CD4-positive, alpha-beta memory T cell (primary cell): ENCODE results near the gene POU3F2. TPM values are rescaled to one million over a fixed set of nuclear protein-coding genes. Genes with fewer than 3 reads are reported as not detected.

ENCODE experiments used
- CTCF ChIA-PET: fragments of 350-600 bp; sonication (Branson Sonifier 250); formaldehyde crosslinking; loops from one replicate; lab custom pipeline; 2021; ENCODE audit warnings: inconsistent platforms; ENCODE audit not compliant: partially characterized antibody; lab: Charles Lee
- POLR2A ChIA-PET: fragments of 350-600 bp; sonication (Branson Sonifier 250); formaldehyde crosslinking; loops from one replicate; lab custom pipeline; 2021; ENCODE audit not compliant: partially characterized antibody; lab: Charles Lee
- DNase-seq, 5 donors: peaks; one replicate each; pipeline versions ENCODE4 v3.0.0 to v3.0.0-alpha.2; 2020 to 2022; ENCODE audit warnings: mixed read lengths in 1 of 5
- H3K27ac ChIP-seq: one replicate; pipeline ENCODE4 v1.7.0; 2013; ENCODE audit warnings: low read depth, low read length
- H3K27me3 ChIP-seq: 2 replicates; pipeline ENCODE4 v1.7.0; 2013; ENCODE audit warnings: mild to moderate bottlenecking, low read length, moderate library complexity; ENCODE audit not compliant: insufficient read depth
- H3K36me3 ChIP-seq: 2 replicates; pipeline ENCODE4 v1.7.0; 2013; ENCODE audit warnings: mild to moderate bottlenecking, low read length, moderate library complexity; ENCODE audit not compliant: insufficient read depth
- H3K4me1 ChIP-seq: 2 replicates; pipeline ENCODE4 v1.7.0; 2013; ENCODE audit warnings: mild to moderate bottlenecking, low read length, moderate library complexity; ENCODE audit not compliant: insufficient read depth
- H3K4me3 ChIP-seq, 2 donors: one replicate each; pipeline ENCODE4 v1.7.0; 2013; ENCODE audit warnings: low read length in 2 of 2, mild to moderate bottlenecking in 1 of 2
- H3K9me3 ChIP-seq, 2 donors: one replicate each; pipeline ENCODE4 v1.7.0; 2013; ENCODE audit warnings: low read length in 2 of 2, control low read depth in 1 of 2; ENCODE audit not compliant: control insufficient read depth in 1 of 2
- H3K27ac Mint-ChIP-seq, 7 donors: one replicate each; pipeline ENCODE4 v1.8.0; 2020 to 2021; ENCODE audit warnings: mixed read lengths in 7 of 7, mild to moderate bottlenecking in 6 of 7, inconsistent platforms in 3 of 7, moderate library complexity in 3 of 7
- H3K27me3 Mint-ChIP-seq, 2 donors: one replicate each; pipeline ENCODE4 v1.8.0; 2020 to 2021; ENCODE audit warnings: mixed read lengths in 2 of 2
- H3K36me3 Mint-ChIP-seq, 2 donors: one replicate each; pipeline ENCODE4 v1.8.0; 2020 to 2021; ENCODE audit warnings: mixed read lengths in 2 of 2, inconsistent platforms in 1 of 2, mild to moderate bottlenecking in 1 of 2
- H3K4me1 Mint-ChIP-seq, 4 donors: one replicate each; pipeline ENCODE4 v1.8.0; 2020 to 2021; ENCODE audit warnings: mixed read lengths in 4 of 4, mild to moderate bottlenecking in 1 of 4
- H3K4me3 Mint-ChIP-seq, 8 donors: one replicate each; pipeline ENCODE4 v1.8.0; 2020 to 2021; ENCODE audit warnings: mixed read lengths in 8 of 8, mild to moderate bottlenecking in 7 of 8, moderate library complexity in 6 of 8, inconsistent platforms in 3 of 8
- H3K9me3 Mint-ChIP-seq, 8 donors: one replicate each; pipeline ENCODE4 v1.8.0; 2020 to 2021; ENCODE audit warnings: mixed read lengths in 8 of 8, mild to moderate bottlenecking in 5 of 8, inconsistent platforms in 3 of 8, moderate library complexity in 1 of 8
- intact Hi-C: fragments of 100-400 bp; cut with micrococcal nuclease; formaldehyde crosslinking; loops from one replicate; pipeline ENCODE4 v1.15.1; 2023
- polyA plus RNA-seq, 2 donors: library from polyadenylated mRNA; unstranded; fragments of 300-500 nt; fragmentation: Illumina TruSeq; gene quantifications; one replicate each; pipeline ENCODE4 v1.2.3, GENCODE V29; 2021
- total RNA-seq, 2 experiments: library from RNA; stranded (reverse); gene quantifications; one replicate each; pipeline ENCODE4 v1.2.3, GENCODE V29; 2021

POU3F2 gene
- total RNA-seq, result not detected
- polyA plus RNA-seq, result not detected

- H3K27ac Mint-ChIP-seq, result peak within 1 kb of the TSS in 3 of 7 donors; percentile 35 to 85 (median 77)
- H3K4me1 ChIP-seq, result peaks cover 53% of the 10 kb centered on the region
- H3K27me3 ChIP-seq, result peaks cover 70% of the 10 kb centered on the region
- H3K4me3 Mint-ChIP-seq, result peak within 1 kb of the TSS; percentile 86 to 99 (median 90)
- H3K36me3 Mint-ChIP-seq, result peaks cover 3 to 10% of the 10 kb centered on the region in 2 donors
- H3K9me3 ChIP-seq, result no peaks in the 10 kb centered on the region
- ChIA-PET POLR2A (no interaction called here), CTCF (interaction anchor here (1.6 kb wide), 1 partner anchor 10 kb away, joined by 4 read pairs; no protein-coding TSS in a partner anchor)
- H3K9me3 Mint-ChIP-seq, result peaks cover 0 to 6% (median under 1%) of the 10 kb centered on the region in 8 donors
- no peaks in the 10 kb centered on the region for H3K36me3 ChIP-seq
- H3K4me1 Mint-ChIP-seq, result peaks cover 26 to 65% (median 42%) of the 10 kb centered on the region in 4 donors
- DNase-seq, result peak; percentile 43 to 71 (median 52)
- H3K4me3 ChIP-seq, result peak within 1 kb of the TSS; percentile 56 to 61
- no peak within 1 kb of the TSS for H3K27ac ChIP-seq
- H3K27me3 Mint-ChIP-seq, result peaks cover 56 to 64% of the 10 kb centered on the region in 2 donors
- intact Hi-C loops, result loop anchor here (5.0 to 10.0 kb wide), 3 partner anchors 113 to 1552 kb away; partner anchors contain the start of genes FBXL4 and MMS22L
Observed at GRCh38 chr6:98834060-98835031, at the start of gene POU3F2. Gene POU3F2, plus strand, starts transcription at chr6:98834574. Its CDS starts 300 bp downstream, at chr6:98834874.

GRCh38 chr6:98787435-98787834 lies 46.9 kb upstream of the POU3F2 start:
- H3K27me3 ChIP-seq, result peaks cover 5% of the 10 kb centered on the region
- H3K27ac ChIP-seq, result no peak overlapping the region
- H3K4me1 Mint-ChIP-seq, result no peaks in the 10 kb centered on the region
- H3K9me3 ChIP-seq, result no peaks in the 10 kb centered on the region
- peaks cover 0 to 5% (median 0%) of the 10 kb centered on the region in 8 donors for H3K9me3 Mint-ChIP-seq
- intact Hi-C loops, result no loop called here
- ChIA-PET POLR2A (no interaction called here), CTCF (interaction anchor here (0.5 kb wide), 1 partner anchor 427 kb away, joined by 3 read pairs; no protein-coding TSS in a partner anchor)
- peaks cover 21 to 23% of the 10 kb centered on the region in 2 donors for H3K27me3 Mint-ChIP-seq
- DNase-seq, result no peak
- no peaks in the 10 kb centered on the region for H3K4me1 ChIP-seq
- no peaks in the 10 kb centered on the region for H3K36me3 Mint-ChIP-seq
- H3K36me3 ChIP-seq, result no peaks in the 10 kb centered on the region
- no peak overlapping the region for H3K4me3 ChIP-seq
- no peak overlapping the region for H3K27ac Mint-ChIP-seq
- no peak overlapping the region for H3K4me3 Mint-ChIP-seq

- H3K27me3 ChIP-seq, result peaks cover 5% of the 10 kb centered on the region
- CTCF ChIA-PET, result no interaction called here
- no peak overlapping the region for H3K4me3 ChIP-seq
- no peaks in the 10 kb centered on the region for H3K9me3 ChIP-seq
- intact Hi-C loops, result no loop called here
- no peaks in the 10 kb centered on the region for H3K4me1 ChIP-seq
- Mint-ChIP-seq H3K27ac (no peak overlapping the region), H3K27me3 (peaks cover 19 to 22% of the 10 kb centered on the region in 2 donors), H3K9me3 (peaks cover 0 to 5% (median 0%) of the 10 kb centered on the region in 8 donors), H3K36me3 (no peaks in the 10 kb centered on the region), H3K4me1 (no peaks in the 10 kb centered on the region), H3K4me3 (no peak overlapping the region)
- no peaks in the 10 kb centered on the region for H3K36me3 ChIP-seq
- POLR2A ChIA-PET, result no interaction called here
- no peak for DNase-seq
- no peak overlapping the region for H3K27ac ChIP-seq
Observed at GRCh38 chr6:98787961-98788360, 46.4 kb upstream of the POU3F2 start.

GRCh38 chr6:98794307-98794842 lies 40.0 kb upstream of the POU3F2 start:
- no peak for DNase-seq
- H3K4me3 ChIP-seq, result no peak overlapping the region
- no peaks in the 10 kb centered on the region for H3K4me1 ChIP-seq
- intact Hi-C loops, result no loop called here
- Mint-ChIP-seq H3K4me1 (no peaks in the 10 kb centered on the region), H3K27me3 (peaks cover 14 to 28% of the 10 kb centered on the region in 2 donors), H3K36me3 (no peaks in the 10 kb centered on the region), H3K4me3 (no peak overlapping the region), H3K27ac (no peak overlapping the region), H3K9me3 (no peaks in the 10 kb centered on the region)
- no peaks in the 10 kb centered on the region for H3K27me3 ChIP-seq
- no peak overlapping the region for H3K27ac ChIP-seq
- no peaks in the 10 kb centered on the region for H3K9me3 ChIP-seq
- ChIA-PET CTCF (no interaction called here), POLR2A (no interaction called here)
- H3K36me3 ChIP-seq, result no peaks in the 10 kb centered on the region

GRCh38 chr6:98797217-98797994 lies 37.0 kb upstream of the POU3F2 start:
- ChIA-PET CTCF (no interaction called here), POLR2A (no interaction called here)
- H3K27ac ChIP-seq, result no peak overlapping the region
- H3K27me3 ChIP-seq, result no peaks in the 10 kb centered on the region
- Mint-ChIP-seq H3K27me3 (peaks cover 11 to 16% of the 10 kb centered on the region in 2 donors), H3K4me3 (no peak overlapping the region), H3K4me1 (no peaks in the 10 kb centered on the region), H3K9me3 (no peaks in the 10 kb centered on the region), H3K36me3 (no peaks in the 10 kb centered on the region), H3K27ac (no peak overlapping the region)
- no peaks in the 10 kb centered on the region for H3K9me3 ChIP-seq
- no peak for DNase-seq
- H3K4me3 ChIP-seq, result no peak overlapping the region
- intact Hi-C loops, result no loop called here
- no peaks in the 10 kb centered on the region for H3K4me1 ChIP-seq
- no peaks in the 10 kb centered on the region for H3K36me3 ChIP-seq

GRCh38 chr6:98800866-98801265 lies 33.5 kb upstream of the POU3F2 start:
- ChIA-PET POLR2A (no interaction called here), CTCF (no interaction called here)
- Histone ChIP-seq H3K27me3 (no peaks in the 10 kb centered on the region), H3K9me3 (no peaks in the 10 kb centered on the region), H3K36me3 (no peaks in the 10 kb centered on the region), H3K4me1 (no peaks in the 10 kb centered on the region), H3K27ac (no peak overlapping the region), H3K4me3 (no peak overlapping the region)
- no peak overlapping the region for H3K27ac Mint-ChIP-seq
- no peaks in the 10 kb centered on the region for H3K4me1 Mint-ChIP-seq
- DNase-seq, result no peak
- H3K27me3 Mint-ChIP-seq, result peaks cover 6 to 9% of the 10 kb centered on the region in 2 donors
- no peaks in the 10 kb centered on the region for H3K36me3 Mint-ChIP-seq
- peaks cover 0 to 4% (median 1%) of the 10 kb centered on the region in 8 donors for H3K9me3 Mint-ChIP-seq
- intact Hi-C loops, result no loop called here
- H3K4me3 Mint-ChIP-seq, result no peak overlapping the region
